Endodermal cell (in vitro differentiated cells): ENCODE data around the gene RGS3. TPM values are rescaled to one million over a fixed set of nuclear protein-coding genes. Genes with fewer than 3 reads are reported as not detected.

Source experiments
- DNase-seq: peaks from one replicate; pipeline ENCODE4 v3.0.0-alpha.2; 2017
- H3K27ac ChIP-seq: 2 replicates; pipeline ENCODE4 v1.5.1; 2013; ENCODE audit warnings: mild to moderate bottlenecking, low read depth, low read length, moderate library complexity
- H3K27me3 ChIP-seq: 2 replicates; pipeline ENCODE4 v1.6.1; 2013; ENCODE audit warnings: mild to moderate bottlenecking, low read length, moderate library complexity; ENCODE audit not compliant: insufficient read depth, control insufficient read depth, poor library complexity, severe bottlenecking
- H3K36me3 ChIP-seq: 2 replicates; pipeline ENCODE4 v1.7.0; 2013; ENCODE audit warnings: mild to moderate bottlenecking, low read length, moderate library complexity; ENCODE audit not compliant: control insufficient read depth, insufficient read depth
- H3K4me1 ChIP-seq: one replicate; pipeline ENCODE4 v1.7.0; 2013; ENCODE audit warnings: low read length; ENCODE audit not compliant: control insufficient read depth, insufficient read depth
- H3K4me3 ChIP-seq: 2 replicates; pipeline ENCODE4 v1.5.1; 2013; ENCODE audit warnings: mild to moderate bottlenecking, low read length, moderate library complexity
- H3K9ac ChIP-seq: 2 replicates; pipeline ENCODE4 v1.6.1; 2013; ENCODE audit warnings: mild to moderate bottlenecking, low read length, moderate library complexity; ENCODE audit not compliant: poor library complexity, severe bottlenecking; ENCODE audit errors: extremely low read depth
- H3K9me3 ChIP-seq: 2 replicates; pipeline ENCODE4 v1.6.1; 2013; ENCODE audit warnings: mild to moderate bottlenecking, low read length, moderate library complexity; ENCODE audit not compliant: control insufficient read depth
- H3K27ac Mint-ChIP-seq: 2 replicates; pipeline ENCODE4 v1.8.0; 2020; ENCODE audit warnings: mixed read lengths
- H3K27me3 Mint-ChIP-seq: 2 replicates; pipeline ENCODE4 v1.8.0; 2021; ENCODE audit warnings: mild to moderate bottlenecking, mixed read lengths; ENCODE audit not compliant: insufficient read depth
- H3K36me3 Mint-ChIP-seq: 2 replicates; pipeline ENCODE4 v1.8.0; 2020; ENCODE audit warnings: low read depth, mixed read lengths
- H3K4me1 Mint-ChIP-seq: 2 replicates; pipeline ENCODE4 v1.8.0; 2020; ENCODE audit warnings: mixed read lengths
- H3K4me3 Mint-ChIP-seq: 2 replicates; pipeline ENCODE4 v1.8.0; 2020; ENCODE audit warnings: mild to moderate bottlenecking, moderate library complexity, mixed read lengths
- H3K9me3 Mint-ChIP-seq: 2 replicates; pipeline ENCODE4 v1.8.0; 2020; ENCODE audit warnings: mild to moderate bottlenecking, mixed read lengths
- CTCF ChIP-seq: fragments of 200-600 bp; sonication (generic); conservative IDR thresholded peaks from 2 replicates; pipeline ENCODE4 v1.5.0; 2021; ENCODE audit warnings: antibody characterized with exemption, mild to moderate bottlenecking
- WGBS, 2 experiments: methylation state at CpG; one replicate each; pipeline versions ENCODE4 v1.1.5 to v1.1.7; 2013; ENCODE audit warnings: missing lambda C conversion rate in 2 of 2, mixed read lengths in 1 of 2; ENCODE audit not compliant: insufficient coverage in 1 of 2, insufficient read length in 1 of 2; 5-methylcytosine and 5-hydroxymethylcytosine counted together
- total RNA-seq, 2 donors: library from RNA; stranded (reverse); fragmentation: NEBNext Ultra II Directional in 1 of 2; extraction: Animal tissue kit (Norgen Biotek cat#: 25700) in 1 of 2; gene quantifications; 2 replicates in 1 of 2; 3 replicates in 1 of 2; pipeline ENCODE4 v1.2.1, GENCODE V29; 2021

Gene RGS3
- total RNA-seq, 2 donors from 2014 or later = 20.7 to 40.3 TPM

GRCh38 chr9:113617550-113617949 is 154.0 kb downstream of the RGS3 start:
- H3K27me3 ChIP-seq = no peaks in the 10 kb centered on the region
- H3K4me1 ChIP-seq = peaks cover 20% of the 10 kb centered on the region
- Mint-ChIP-seq H3K9me3 (no peaks in the 10 kb centered on the region), H3K4me1 (peaks cover 36% of the 10 kb centered on the region), H3K27me3 (no peaks in the 10 kb centered on the region), H3K36me3 (no peaks in the 10 kb centered on the region), H3K4me3 (no peak overlapping the region), H3K27ac (peak overlapping the region; percentile 74)
- no peaks in the 10 kb centered on the region for H3K36me3 ChIP-seq
- no peak for TF ChIP-seq CTCF
- 89% methylated on average over 6 of the region's 6 CpGs; no CpG with 5 or more reads in 1 of the 2 experiments for WGBS, 2 experiments
- H3K4me3 ChIP-seq = no peak overlapping the region
- DNase-seq = peak; percentile 41
- no peak overlapping the region for H3K9ac ChIP-seq
- no peak overlapping the region for H3K27ac ChIP-seq
- H3K9me3 ChIP-seq = no peaks in the 10 kb centered on the region

- peaks cover 23% of the 10 kb centered on the region for H3K4me1 ChIP-seq
- DNase-seq = peak; percentile 45
- no peak overlapping the region for H3K4me3 ChIP-seq
- Mint-ChIP-seq H3K27ac (no peak overlapping the region), H3K4me1 (peaks cover 46% of the 10 kb centered on the region), H3K4me3 (no peak overlapping the region), H3K36me3 (no peaks in the 10 kb centered on the region), H3K27me3 (no peaks in the 10 kb centered on the region), H3K9me3 (no peaks in the 10 kb centered on the region)
- no peak for TF ChIP-seq CTCF
- H3K27ac ChIP-seq = no peak overlapping the region
- H3K27me3 ChIP-seq = no peaks in the 10 kb centered on the region
- 82 to 89% methylated on average over 3 to 7 of the region's 7 CpGs for WGBS, 2 experiments
- H3K36me3 ChIP-seq = no peaks in the 10 kb centered on the region
- H3K9ac ChIP-seq = no peak overlapping the region
- no peaks in the 10 kb centered on the region for H3K9me3 ChIP-seq
These were observed 155.4 kb downstream of the RGS3 start for GRCh38 chr9:113618836-113619490.

GRCh38 chr9:113619491-113620376 is 156.2 kb downstream of the RGS3 start:
- no peaks in the 10 kb centered on the region for H3K27me3 ChIP-seq
- H3K27ac ChIP-seq = peak overlapping the region; percentile 76
- H3K4me3 ChIP-seq = no peak overlapping the region
- Mint-ChIP-seq H3K27ac (peak overlapping the region; percentile 89), H3K9me3 (no peaks in the 10 kb centered on the region), H3K36me3 (no peaks in the 10 kb centered on the region), H3K27me3 (no peaks in the 10 kb centered on the region), H3K4me3 (no peak overlapping the region), H3K4me1 (peaks cover 45% of the 10 kb centered on the region)
- 75 to 81% methylated on average over 8 to 12 of the region's 12 CpGs for WGBS, 2 experiments
- no peak for DNase-seq
- no peaks in the 10 kb centered on the region for H3K36me3 ChIP-seq
- no peaks in the 10 kb centered on the region for H3K9me3 ChIP-seq
- TF ChIP-seq CTCF = no peak
- peak overlapping the region; percentile 0 for H3K9ac ChIP-seq
- H3K4me1 ChIP-seq = peaks cover 23% of the 10 kb centered on the region
